HFF-Myc (cell line): ENCODE data around the gene ZNF333.

Experiments used
- DNase-seq: peaks from one replicate; pipeline ENCODE4 v3.0.0-alpha.2; 2011; ENCODE audit warnings: low read depth; ENCODE audit errors: extremely low read depth
- H3K4me3 ChIP-seq: replicated peaks from 2 replicates; pipeline ENCODE4 v1.5.1; 2011; ENCODE audit warnings: low read depth, mild to moderate bottlenecking, control low read depth, low read length
- CTCF ChIP-seq: IDR thresholded peaks from 2 replicates; pipeline ENCODE4 v1.5.1; 2012; ENCODE audit warnings: mild to moderate bottlenecking, low read depth, low read length, control low read depth; ENCODE audit errors: missing control alignments

ZNF333 gene

GRCh38 chr19:14689598-14690503 is at the start of gene ZNF333:
Gene ZNF333, plus strand, starts transcription at chr19:14690048. Its CDS starts 3,444 bp downstream, at chr19:14693492.
- H3K4me3 ChIP-seq: peak within 1 kb of the TSS; percentile 62
- TF ChIP-seq CTCF: no peak
- DNase-seq: peak; percentile 49

GRCh38 chr19:14648506-14648905 is 41.3 kb upstream of the ZNF333 start:
- DNase-seq: no peak
- TF ChIP-seq CTCF: no peak
- no peak overlapping the region for H3K4me3 ChIP-seq

- no peak overlapping the region for H3K4me3 ChIP-seq
- TF ChIP-seq CTCF: no peak
- DNase-seq: no peak
Observed at GRCh38 chr19:14649020-14649419, 40.8 kb upstream of the ZNF333 start.

- no peak overlapping the region for H3K4me3 ChIP-seq
- DNase-seq: no peak
- TF ChIP-seq CTCF: no peak
Observed at GRCh38 chr19:14650161-14650560, 39.7 kb upstream of the ZNF333 start.

- TF ChIP-seq CTCF: no peak
- H3K4me3 ChIP-seq: no peak overlapping the region
- DNase-seq: no peak
Observed at GRCh38 chr19:14654786-14655560, 34.9 kb upstream of the ZNF333 start.

- DNase-seq: no peak
- H3K4me3 ChIP-seq: no peak overlapping the region
- no peak for TF ChIP-seq CTCF
Observed at GRCh38 chr19:14655726-14656125, 34.1 kb upstream of the ZNF333 start.
